ENCODE data around the gene IRX6.

GRCh38 chr16:55373489-55373832, 49.5 kb downstream of the IRX6 start:
- TF ChIP-seq POLR2A (IDR thresholded peaks at IDR 0.05; ENCODE audit: low read depth, low read length), result no peak
- TF ChIP-seq POLR2AphosphoS5 (IDR thresholded peaks at IDR 0.05; ENCODE audit: low read depth, low read length), result no peak
- TF ChIP-seq TAF1 (IDR thresholded peaks at IDR 0.05; ENCODE audit: borderline replicate concordance, low read depth, low read length), result no peak
